KMS-11 (cell line): Measurements from ENCODE around the gene DPEP1.

ENCODE experiments used
- H2AFZ ChIP-seq: fragments of 200-600 bp; sonication (generic); 2 replicates; pipeline ENCODE4 v1.6.1; 2016; ENCODE audit warnings: antibody characterized with exemption, mixed run types, low read depth
- H3K27ac ChIP-seq: fragments of 200-600 bp; sonication (generic); 2 replicates; pipeline ENCODE4 v1.6.1; 2016; ENCODE audit warnings: mild to moderate bottlenecking, mixed run types
- H3K27me3 ChIP-seq: fragments of 200-600 bp; sonication (generic); 2 replicates; pipeline ENCODE4 v1.6.1; 2017; ENCODE audit warnings: mild to moderate bottlenecking, low read depth, mixed run types, moderate library complexity; ENCODE audit not compliant: insufficient read depth
- H3K36me3 ChIP-seq: fragments of 200-600 bp; sonication (generic); 2 replicates; pipeline ENCODE4 v1.6.1; 2017; ENCODE audit warnings: mild to moderate bottlenecking, mixed run types; ENCODE audit not compliant: insufficient read depth
- H3K4me1 ChIP-seq: fragments of 200-600 bp; sonication (generic); 2 replicates; pipeline ENCODE4 v1.6.1; 2016; ENCODE audit warnings: mild to moderate bottlenecking, low read depth, mixed run types; ENCODE audit not compliant: poor library complexity, severe bottlenecking
- H3K4me2 ChIP-seq: fragments of 200-600 bp; sonication (generic); 2 replicates; pipeline ENCODE4 v1.7.0; 2016; ENCODE audit warnings: mild to moderate bottlenecking, mixed run types
- H3K4me3 ChIP-seq: fragments of 200-600 bp; sonication (generic); IDR thresholded peaks from 2 replicates; pipeline ENCODE4 v1.6.1; 2017; ENCODE audit warnings: low read depth, low read length, mixed read lengths; ENCODE audit not compliant: insufficient read depth
- H3K79me2 ChIP-seq: fragments of 200-600 bp; sonication (generic); 2 replicates; pipeline ENCODE4 v1.6.1; 2016; ENCODE audit warnings: low read depth, mixed run types; ENCODE audit not compliant: insufficient read depth
- H3K9ac ChIP-seq: fragments of 200-600 bp; sonication (generic); 2 replicates; pipeline ENCODE4 v1.6.1; 2016; ENCODE audit warnings: mild to moderate bottlenecking, mixed run types
- H4K20me1 ChIP-seq: fragments of 200-600 bp; sonication (generic); 2 replicates; pipeline ENCODE4 v1.6.1; 2016; ENCODE audit warnings: mild to moderate bottlenecking, mixed run types; ENCODE audit not compliant: insufficient read depth
- CTCF ChIP-seq: fragments of 200-600 bp; sonication (generic); conservative IDR thresholded peaks from 2 replicates; pipeline ENCODE4 v1.6.1; 2017; ENCODE audit warnings: low read depth, mild to moderate bottlenecking, antibody characterized with exemption, low read length, moderate library complexity, mixed read lengths

DPEP1 gene

GRCh38 chr16:89607453-89607852, 6.0 kb upstream of the DPEP1 start:
- Histone ChIP-seq H3K4me3 (no peak overlapping the region), H3K4me1 (no peaks in the 10 kb centered on the region), H4K20me1 (no peaks in the 10 kb centered on the region), H3K36me3 (no peaks in the 10 kb centered on the region), H3K27ac (no peak overlapping the region), H3K79me2 (no peaks in the 10 kb centered on the region), H3K4me2 (no peak overlapping the region), H3K9ac (no peak overlapping the region), H2AFZ (no peak overlapping the region), H3K27me3 (peaks cover 64% of the 10 kb centered on the region)
- no peak for TF ChIP-seq CTCF

- H3K4me1 ChIP-seq, result peaks cover 1% of the 10 kb centered on the region
- no peak overlapping the region for H3K4me2 ChIP-seq
- H3K36me3 ChIP-seq, result no peaks in the 10 kb centered on the region
- peaks cover 68% of the 10 kb centered on the region for H3K27me3 ChIP-seq
- no peaks in the 10 kb centered on the region for H3K79me2 ChIP-seq
- no peak for TF ChIP-seq CTCF
- H3K27ac ChIP-seq, result no peak overlapping the region
- H3K4me3 ChIP-seq, result no peak overlapping the region
- H2AFZ ChIP-seq, result no peak overlapping the region
- H4K20me1 ChIP-seq, result no peaks in the 10 kb centered on the region
- H3K9ac ChIP-seq, result no peak overlapping the region
Measured at GRCh38 chr16:89607937-89608740, 5.3 kb upstream of the DPEP1 start.

- H3K27ac ChIP-seq, result no peak overlapping the region
- H3K4me2 ChIP-seq, result no peak overlapping the region
- H3K27me3 ChIP-seq, result peaks cover 72% of the 10 kb centered on the region
Measured at GRCh38 chr16:89610108-89610453, 3.4 kb upstream of the DPEP1 start.

GRCh38 chr16:89612415-89613166, 851 bp upstream of the DPEP1 start:
- no peak overlapping the region for H2AFZ ChIP-seq
- no peak overlapping the region for H3K4me3 ChIP-seq
- H3K9ac ChIP-seq, result no peak overlapping the region
- H4K20me1 ChIP-seq, result no peaks in the 10 kb centered on the region
- no peaks in the 10 kb centered on the region for H3K36me3 ChIP-seq
- no peaks in the 10 kb centered on the region for H3K79me2 ChIP-seq
- no peak overlapping the region for H3K4me2 ChIP-seq
- TF ChIP-seq CTCF, result no peak
- H3K27me3 ChIP-seq, result peaks cover 56% of the 10 kb centered on the region
- H3K4me1 ChIP-seq, result peaks cover 6% of the 10 kb centered on the region
- no peak overlapping the region for H3K27ac ChIP-seq

More at GRCh38 chr16:89610108-89610453, 3.4 kb upstream of the DPEP1 start:
- Histone ChIP-seq H3K36me3 (no peaks in the 10 kb centered on the region), H3K4me1 (peaks cover 6% of the 10 kb centered on the region), H3K9ac (no peak overlapping the region), H4K20me1 (no peaks in the 10 kb centered on the region), H3K79me2 (no peaks in the 10 kb centered on the region), H2AFZ (no peak overlapping the region), H3K4me3 (no peak overlapping the region)
- no peak for TF ChIP-seq CTCF
